Panc1 (cell line): ENCODE data around the gene GPR162. TPM values are rescaled to one million over a fixed set of nuclear protein-coding genes. Genes with fewer than 3 reads are reported as not detected.

Experiments used
- ATAC-seq: fragments of 200-7000 bp; cut with Tn5 transposase; 2 replicates; pipeline ENCODE4 v1.9.1; 2020; ENCODE audit warnings: mild to moderate bottlenecking, moderate library complexity
- BruUV-seq: library from RNA; stranded (reverse); fragments of 400-500 nt; replicated peaks from 2 replicates; lab custom pipeline; 2021; lab: Mats Ljungman, UMichigan
- CTCF ChIA-PET: fragments of 300-600 bp; sonication (Branson Sonifier 250); formaldehyde crosslinking; loops from one replicate; lab custom pipeline; 2022; ENCODE audit warnings: antibody characterized with exemption; lab: Charles Lee
- POLR2A ChIA-PET: fragments of 300-600 bp; sonication (Branson Sonifier 250); formaldehyde crosslinking; loops from one replicate; lab custom pipeline; 2022; ENCODE audit warnings: antibody characterized with exemption; lab: Charles Lee
- DNase-seq: peaks from one replicate; pipeline ENCODE4 v3.0.0-alpha.2; 2010; ENCODE audit warnings: low read depth, low spot score
- H3K27ac ChIP-seq: 2 replicates; pipeline ENCODE4 v1.5.1; 2011; ENCODE audit warnings: mild to moderate bottlenecking, low read length, inconsistent platforms
- H3K27me3 ChIP-seq: fragments of 200-500 bp; sonication (Bioruptor generic); 2 replicates; pipeline ENCODE4 v1.6.0; 2014; ENCODE audit warnings: low read length, inconsistent platforms; ENCODE audit not compliant: control insufficient read depth, insufficient read depth
- H3K36me3 ChIP-seq: fragments of 200-500 bp; sonication (Bioruptor generic); 2 replicates; pipeline ENCODE4 v1.5.1; 2014; ENCODE audit warnings: inconsistent platforms, mild to moderate bottlenecking, low read length, moderate library complexity; ENCODE audit not compliant: control insufficient read depth, insufficient read depth
- H3K4me1 ChIP-seq: 2 replicates; pipeline ENCODE4 v1.5.1; 2011; ENCODE audit warnings: inconsistent platforms, mild to moderate bottlenecking, low read length, moderate library complexity; ENCODE audit not compliant: control insufficient read depth, insufficient read depth
- H3K4me3 ChIP-seq, 2 experiments: 2 replicates each; pipeline ENCODE4 v1.5.1; 2011 to 2012; ENCODE audit warnings: low read depth in 2 of 2, low read length in 2 of 2, mild to moderate bottlenecking in 2 of 2, inconsistent platforms in 1 of 2, moderate library complexity in 1 of 2
- H3K9me3 ChIP-seq: fragments of 200-500 bp; sonication (Bioruptor generic); 2 replicates; pipeline ENCODE4 v1.5.1; 2014; ENCODE audit warnings: low read depth, mild to moderate bottlenecking, inconsistent platforms, low read length, moderate library complexity; ENCODE audit not compliant: control insufficient read depth, insufficient read depth
- POLR2AphosphoS5 ChIP-seq: IDR thresholded peaks from 2 replicates; pipeline ENCODE4 v1.6.1; 2012; ENCODE audit warnings: mild to moderate bottlenecking, low read depth, low read length, moderate library complexity
- SIN3A ChIP-seq: IDR thresholded peaks from 2 replicates; pipeline ENCODE4 v1.6.1; 2012; ENCODE audit warnings: low read depth, mild to moderate bottlenecking, low read length, moderate library complexity, borderline replicate concordance; ENCODE audit not compliant: insufficient read depth
- TCF7L2 ChIP-seq: IDR thresholded peaks from 2 replicates; pipeline ENCODE4 v1.6.1; 2011; ENCODE audit warnings: mild to moderate bottlenecking, low read depth, low read length, inconsistent platforms
- in situ Hi-C: cut with HindIII; loops from 2 replicates; pipeline ENCODE4 v1.10.0; 2016; ENCODE audit warnings: low sequenced_read_pairs, low pct_unique_long_range_greater_than_20kb
- intact Hi-C: fragments of 100-400 bp; cut with micrococcal nuclease; formaldehyde crosslinking; loops from one replicate; pipeline ENCODE4 v1.10.0; 2022; ENCODE audit not compliant: unreplicated experiment
- total RNA-seq: library from RNA; stranded (reverse); gene quantifications from one replicate; pipeline ENCODE4 v1.2.1, GENCODE V29; 2021; ENCODE audit not compliant: unreplicated experiment
- TF ChIP-seq, protein P1 (sequence below): fragments of 450-650 bp; IDR thresholded peaks from 2 replicates; pipeline ENCODE4 v1.5.1; 2017; ENCODE audit warnings: mild to moderate bottlenecking
- TF ChIP-seq, protein P2 (sequence below), 2 experiments: IDR thresholded peaks; 2 replicates each; pipeline ENCODE4 v1.6.1; 2011 to 2012; ENCODE audit warnings: low read depth in 2 of 2, control low read depth in 1 of 2, low read length in 1 of 2, mild to moderate bottlenecking in 1 of 2, moderate library complexity in 1 of 2; ENCODE audit not compliant: insufficient read depth in 1 of 2

GPR162 gene
- total RNA-seq, 1 experiment from 2014 or later = 1.3 TPM

DNA sequence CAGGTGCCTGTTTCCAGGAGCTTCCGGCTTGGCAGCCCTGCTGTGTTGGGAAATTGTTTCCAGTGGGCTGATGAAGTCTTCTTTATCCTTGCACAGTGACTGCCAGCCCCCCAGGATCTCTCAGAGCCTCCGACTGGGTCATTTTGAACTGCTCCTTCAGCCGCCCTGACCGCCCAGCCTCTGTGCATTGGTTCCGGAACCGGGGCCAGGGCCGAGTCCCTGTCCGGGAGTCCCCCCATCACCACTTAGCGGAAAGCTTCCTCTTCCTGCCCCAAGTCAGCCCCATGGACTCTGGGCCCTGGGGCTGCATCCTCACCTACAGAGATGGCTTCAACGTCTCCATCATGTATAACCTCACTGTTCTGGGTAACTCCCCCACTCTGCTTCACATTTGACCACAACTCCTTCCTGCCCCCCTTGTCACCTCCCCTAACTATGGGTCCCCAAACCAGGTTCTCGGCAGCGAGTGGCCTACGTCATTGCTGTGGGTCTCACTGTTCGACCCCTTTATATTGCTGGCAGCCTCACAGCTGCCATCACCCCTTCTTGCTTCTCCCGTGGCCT is 47.0 kb upstream of the GPR162 start:
- Histone ChIP-seq H3K9me3 (no peaks in the 10 kb centered on the region), H3K36me3 (no peaks in the 10 kb centered on the region), H3K4me3 (no peak overlapping the region), H3K4me1 (peaks cover 18% of the 10 kb centered on the region), H3K27me3 (no peaks in the 10 kb centered on the region), H3K27ac (no peak overlapping the region)
- ChIA-PET CTCF (interaction anchor here (0.6 kb wide), 1 partner anchor 21 kb away, joined by 4 read pairs; the partner anchor contains the start of gene MLF2), POLR2A (interaction anchor here (0.6 kb wide), 1 partner anchor 76 kb away, joined by 3 read pairs; no protein-coding TSS in a partner anchor)
- BruUV-seq = no TSS peak
- in situ Hi-C loops (no loop called here), intact Hi-C loops (no loop called here)
- ATAC-seq (no peak), DNase-seq (no peak)
- TF ChIP-seq POLR2AphosphoS5 = no peak

DNA sequence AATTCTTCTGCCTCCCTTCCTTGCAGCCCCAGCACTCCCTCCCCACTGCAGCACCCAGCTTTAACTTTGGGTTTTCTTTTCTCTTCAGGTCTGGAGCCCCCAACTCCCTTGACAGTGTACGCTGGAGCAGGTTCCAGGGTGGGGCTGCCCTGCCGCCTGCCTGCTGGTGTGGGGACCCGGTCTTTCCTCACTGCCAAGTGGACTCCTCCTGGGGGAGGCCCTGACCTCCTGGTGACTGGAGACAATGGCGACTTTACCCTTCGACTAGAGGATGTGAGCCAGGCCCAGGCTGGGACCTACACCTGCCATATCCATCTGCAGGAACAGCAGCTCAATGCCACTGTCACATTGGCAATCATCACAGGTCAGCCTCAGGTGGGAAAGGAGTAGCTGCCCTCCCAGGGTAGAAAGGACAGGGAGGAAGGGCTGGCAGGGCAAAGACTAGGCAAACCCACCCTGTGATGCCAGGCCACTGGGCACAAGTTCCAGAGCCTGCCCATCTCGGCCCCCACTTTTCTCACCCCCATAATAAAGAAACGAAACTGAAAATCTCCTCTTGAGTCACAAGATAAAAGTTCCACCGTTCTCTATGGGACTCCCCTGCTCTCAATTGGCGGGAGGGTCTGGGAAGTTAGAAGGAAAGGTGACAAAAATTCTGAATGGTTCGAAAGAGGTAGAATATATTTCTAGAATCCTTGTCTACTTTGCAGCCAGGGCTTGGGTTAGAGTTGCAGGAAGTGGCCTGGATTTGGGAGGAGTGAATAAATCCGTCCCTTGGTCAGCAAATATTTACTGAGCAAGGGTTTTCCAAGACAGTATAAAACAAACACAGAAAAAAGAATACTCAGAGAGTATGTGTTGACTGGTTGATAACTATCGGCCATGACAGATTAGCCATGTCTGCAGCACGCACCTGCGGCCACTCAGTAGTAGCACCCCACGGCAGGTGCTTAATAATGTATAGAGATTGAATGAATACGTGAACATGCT is 46.1 kb upstream of the GPR162 start:
- Histone ChIP-seq H3K4me1 (peaks cover 16% of the 10 kb centered on the region), H3K36me3 (no peaks in the 10 kb centered on the region), H3K27me3 (no peaks in the 10 kb centered on the region), H3K27ac (no peak overlapping the region), H3K4me3 (no peak overlapping the region), H3K9me3 (no peaks in the 10 kb centered on the region)
- CTCF ChIA-PET = interaction anchor here (0.6 kb wide), 1 partner anchor 22 kb away, joined by 4 read pairs; the partner anchor contains the start of gene MLF2
- DNase-seq = no peak
- no peak for ATAC-seq
- POLR2A ChIA-PET = interaction anchor here (0.6 kb wide), 1 partner anchor 75 kb away, joined by 3 read pairs; no protein-coding TSS in a partner anchor
- TF ChIP-seq, protein P1, sequence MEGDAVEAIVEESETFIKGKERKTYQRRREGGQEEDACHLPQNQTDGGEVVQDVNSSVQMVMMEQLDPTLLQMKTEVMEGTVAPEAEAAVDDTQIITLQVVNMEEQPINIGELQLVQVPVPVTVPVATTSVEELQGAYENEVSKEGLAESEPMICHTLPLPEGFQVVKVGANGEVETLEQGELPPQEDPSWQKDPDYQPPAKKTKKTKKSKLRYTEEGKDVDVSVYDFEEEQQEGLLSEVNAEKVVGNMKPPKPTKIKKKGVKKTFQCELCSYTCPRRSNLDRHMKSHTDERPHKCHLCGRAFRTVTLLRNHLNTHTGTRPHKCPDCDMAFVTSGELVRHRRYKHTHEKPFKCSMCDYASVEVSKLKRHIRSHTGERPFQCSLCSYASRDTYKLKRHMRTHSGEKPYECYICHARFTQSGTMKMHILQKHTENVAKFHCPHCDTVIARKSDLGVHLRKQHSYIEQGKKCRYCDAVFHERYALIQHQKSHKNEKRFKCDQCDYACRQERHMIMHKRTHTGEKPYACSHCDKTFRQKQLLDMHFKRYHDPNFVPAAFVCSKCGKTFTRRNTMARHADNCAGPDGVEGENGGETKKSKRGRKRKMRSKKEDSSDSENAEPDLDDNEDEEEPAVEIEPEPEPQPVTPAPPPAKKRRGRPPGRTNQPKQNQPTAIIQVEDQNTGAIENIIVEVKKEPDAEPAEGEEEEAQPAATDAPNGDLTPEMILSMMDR = no peak
- TF ChIP-seq TCF7L2 (no peak), POLR2AphosphoS5 (no peak)
- no TSS peak for BruUV-seq
- intact Hi-C loops (no loop called here), in situ Hi-C loops (no loop called here)

DNA sequence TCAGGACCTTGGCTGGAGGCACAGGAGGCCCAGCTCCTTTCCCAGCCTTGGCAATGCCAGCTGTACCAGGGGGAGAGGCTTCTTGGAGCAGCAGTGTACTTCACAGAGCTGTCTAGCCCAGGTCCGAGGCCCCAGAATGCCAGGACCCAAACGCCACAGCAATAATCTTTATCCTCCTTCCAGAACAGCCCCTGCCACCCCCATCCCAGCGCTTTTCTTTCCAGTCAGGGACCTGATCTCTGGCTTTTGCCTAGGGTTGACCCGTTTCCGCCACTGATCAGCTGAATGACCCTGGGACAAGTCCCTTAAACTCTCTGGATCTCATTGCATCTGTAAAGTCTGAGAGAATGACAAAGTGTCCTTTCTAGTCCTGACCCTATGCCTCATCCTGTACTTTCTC is 44.2 kb upstream of the GPR162 start:
- no peaks in the 10 kb centered on the region for H3K27me3 ChIP-seq
- POLR2A ChIA-PET = no interaction called here
- intact Hi-C loops = no loop called here
- H3K27ac ChIP-seq = no peak overlapping the region
- peaks cover 4% of the 10 kb centered on the region; the same call in 1 of the 2 replicates for H3K4me1 ChIP-seq
- BruUV-seq = no TSS peak
- no peaks in the 10 kb centered on the region for H3K9me3 ChIP-seq
- no peak for DNase-seq
- in situ Hi-C loops = no loop called here
- no peak overlapping the region for H3K4me3 ChIP-seq
- CTCF ChIA-PET = no interaction called here
- H3K36me3 ChIP-seq = no peaks in the 10 kb centered on the region
- TF ChIP-seq, protein P2, sequence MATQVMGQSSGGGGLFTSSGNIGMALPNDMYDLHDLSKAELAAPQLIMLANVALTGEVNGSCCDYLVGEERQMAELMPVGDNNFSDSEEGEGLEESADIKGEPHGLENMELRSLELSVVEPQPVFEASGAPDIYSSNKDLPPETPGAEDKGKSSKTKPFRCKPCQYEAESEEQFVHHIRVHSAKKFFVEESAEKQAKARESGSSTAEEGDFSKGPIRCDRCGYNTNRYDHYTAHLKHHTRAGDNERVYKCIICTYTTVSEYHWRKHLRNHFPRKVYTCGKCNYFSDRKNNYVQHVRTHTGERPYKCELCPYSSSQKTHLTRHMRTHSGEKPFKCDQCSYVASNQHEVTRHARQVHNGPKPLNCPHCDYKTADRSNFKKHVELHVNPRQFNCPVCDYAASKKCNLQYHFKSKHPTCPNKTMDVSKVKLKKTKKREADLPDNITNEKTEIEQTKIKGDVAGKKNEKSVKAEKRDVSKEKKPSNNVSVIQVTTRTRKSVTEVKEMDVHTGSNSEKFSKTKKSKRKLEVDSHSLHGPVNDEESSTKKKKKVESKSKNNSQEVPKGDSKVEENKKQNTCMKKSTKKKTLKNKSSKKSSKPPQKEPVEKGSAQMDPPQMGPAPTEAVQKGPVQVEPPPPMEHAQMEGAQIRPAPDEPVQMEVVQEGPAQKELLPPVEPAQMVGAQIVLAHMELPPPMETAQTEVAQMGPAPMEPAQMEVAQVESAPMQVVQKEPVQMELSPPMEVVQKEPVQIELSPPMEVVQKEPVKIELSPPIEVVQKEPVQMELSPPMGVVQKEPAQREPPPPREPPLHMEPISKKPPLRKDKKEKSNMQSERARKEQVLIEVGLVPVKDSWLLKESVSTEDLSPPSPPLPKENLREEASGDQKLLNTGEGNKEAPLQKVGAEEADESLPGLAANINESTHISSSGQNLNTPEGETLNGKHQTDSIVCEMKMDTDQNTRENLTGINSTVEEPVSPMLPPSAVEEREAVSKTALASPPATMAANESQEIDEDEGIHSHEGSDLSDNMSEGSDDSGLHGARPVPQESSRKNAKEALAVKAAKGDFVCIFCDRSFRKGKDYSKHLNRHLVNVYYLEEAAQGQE (IDR thresholded peaks at IDR 0.05; ENCODE audit: insufficient read depth in 1 of 2, low read depth in 2 of 2, low read length in 1 of 2) = no peak
- TF ChIP-seq POLR2AphosphoS5 (no peak), TCF7L2 (no peak), SIN3A (no peak)
- TF ChIP-seq, protein P1 = no peak
- ATAC-seq = no peak
